ENCODE measurements around the gene SIK3.

GRCh38 chr11:116853461-116854073 lies 244.7 kb downstream of the SIK3 start:
- TF ChIP-seq POLR2AphosphoS5 (IDR thresholded peaks at IDR 0.05; ENCODE audit: low read depth, low read length) (no peak), TAF1 (IDR thresholded peaks at IDR 0.05; ENCODE audit: borderline replicate concordance, insufficient read depth, low read length) (no peak), SIN3A (IDR thresholded peaks at IDR 0.05; ENCODE audit: borderline replicate concordance, insufficient read depth, low read length) (no peak), FOXP2 (optimal IDR thresholded peaks at IDR 0.05; ENCODE audit: borderline replicate concordance, extremely low read depth, extremely low read length, insufficient read depth) (no peak)
- TF ChIP-seq, protein P1, sequence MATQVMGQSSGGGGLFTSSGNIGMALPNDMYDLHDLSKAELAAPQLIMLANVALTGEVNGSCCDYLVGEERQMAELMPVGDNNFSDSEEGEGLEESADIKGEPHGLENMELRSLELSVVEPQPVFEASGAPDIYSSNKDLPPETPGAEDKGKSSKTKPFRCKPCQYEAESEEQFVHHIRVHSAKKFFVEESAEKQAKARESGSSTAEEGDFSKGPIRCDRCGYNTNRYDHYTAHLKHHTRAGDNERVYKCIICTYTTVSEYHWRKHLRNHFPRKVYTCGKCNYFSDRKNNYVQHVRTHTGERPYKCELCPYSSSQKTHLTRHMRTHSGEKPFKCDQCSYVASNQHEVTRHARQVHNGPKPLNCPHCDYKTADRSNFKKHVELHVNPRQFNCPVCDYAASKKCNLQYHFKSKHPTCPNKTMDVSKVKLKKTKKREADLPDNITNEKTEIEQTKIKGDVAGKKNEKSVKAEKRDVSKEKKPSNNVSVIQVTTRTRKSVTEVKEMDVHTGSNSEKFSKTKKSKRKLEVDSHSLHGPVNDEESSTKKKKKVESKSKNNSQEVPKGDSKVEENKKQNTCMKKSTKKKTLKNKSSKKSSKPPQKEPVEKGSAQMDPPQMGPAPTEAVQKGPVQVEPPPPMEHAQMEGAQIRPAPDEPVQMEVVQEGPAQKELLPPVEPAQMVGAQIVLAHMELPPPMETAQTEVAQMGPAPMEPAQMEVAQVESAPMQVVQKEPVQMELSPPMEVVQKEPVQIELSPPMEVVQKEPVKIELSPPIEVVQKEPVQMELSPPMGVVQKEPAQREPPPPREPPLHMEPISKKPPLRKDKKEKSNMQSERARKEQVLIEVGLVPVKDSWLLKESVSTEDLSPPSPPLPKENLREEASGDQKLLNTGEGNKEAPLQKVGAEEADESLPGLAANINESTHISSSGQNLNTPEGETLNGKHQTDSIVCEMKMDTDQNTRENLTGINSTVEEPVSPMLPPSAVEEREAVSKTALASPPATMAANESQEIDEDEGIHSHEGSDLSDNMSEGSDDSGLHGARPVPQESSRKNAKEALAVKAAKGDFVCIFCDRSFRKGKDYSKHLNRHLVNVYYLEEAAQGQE (IDR thresholded peaks at IDR 0.05; ENCODE audit: insufficient read depth in 1 of 2, low read depth in 2 of 2, low read length in 2 of 2) = no peak
